HG02870 (cell line): ENCODE data around the gene DAP3.
"Not testable (repeated sequence)": the region's sequence is repeated elsewhere in the genome, so short reads cannot be mapped to it uniquely, and the experiment has no call there.

Experiments
- ATAC-seq: cut with Tn5 transposase; IDR thresholded peaks from one replicate; pipeline ENCODE4 v1.9.1; 2021; ENCODE audit warnings: mild to moderate bottlenecking, moderate library complexity; ENCODE audit not compliant: unreplicated experiment

DAP3 gene

GRCh38 chr1:155689081-155689607 is at the start of gene DAP3:
TSS of gene DAP3 (plus strand) at chr1:155689091. CDS start at chr1:155709780, 20,689 bp downstream.
- not testable (repeated sequence) for ATAC-seq

- no peak for ATAC-seq
Measured at GRCh38 chr1:155640367-155640766, 48.5 kb upstream of the DAP3 start.

DNA sequence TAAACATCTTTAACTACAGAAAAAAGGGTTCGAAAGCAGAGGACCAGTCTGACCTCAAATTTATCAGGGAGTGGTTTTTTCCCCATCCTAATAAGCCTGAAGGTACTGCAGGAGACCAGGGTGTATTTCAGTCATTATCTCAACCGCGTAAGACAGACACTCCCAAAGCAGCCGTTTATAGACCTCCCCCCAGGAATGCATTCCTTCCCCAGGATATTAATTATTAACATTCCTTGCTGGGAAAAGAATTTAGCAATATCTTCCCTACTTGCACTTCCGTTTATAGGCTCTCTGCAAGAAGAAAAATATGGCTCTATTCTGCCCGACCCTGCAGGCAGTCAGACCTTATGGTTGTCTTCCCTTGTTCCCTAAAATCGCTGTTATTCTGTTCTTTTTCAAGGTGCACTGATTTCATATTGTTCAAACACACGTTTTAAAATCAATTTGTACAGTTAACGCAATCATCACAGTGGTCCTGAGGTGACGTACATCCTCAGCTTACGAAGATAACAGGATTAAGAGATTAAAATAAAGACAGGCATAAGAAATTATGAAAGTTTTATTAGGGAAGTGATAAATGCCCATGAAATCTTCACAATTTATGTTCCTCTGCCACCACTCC is 46.2 kb upstream of the DAP3 start:
- ATAC-seq = not testable (repeated sequence)

DNA sequence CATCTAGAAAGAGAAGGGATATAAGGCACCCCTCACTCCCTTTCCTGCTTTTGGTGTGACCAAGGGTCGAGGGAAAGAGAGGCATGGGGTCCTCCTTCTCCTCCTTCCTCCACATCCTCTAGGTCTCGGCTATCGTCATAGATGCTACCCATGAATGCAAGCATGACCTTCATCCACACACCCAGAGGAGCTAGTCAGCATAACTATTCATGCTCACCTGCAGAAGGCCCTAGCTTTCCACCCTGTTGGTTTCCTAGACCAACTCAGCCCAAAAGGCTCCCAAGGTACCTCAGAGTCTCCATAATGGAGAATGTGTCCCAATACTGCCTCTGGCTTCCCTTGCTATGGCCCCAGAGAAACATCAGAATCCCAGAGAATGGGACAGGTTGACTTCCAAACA is 45.7 kb upstream of the DAP3 start:
- ATAC-seq = no peak

DNA sequence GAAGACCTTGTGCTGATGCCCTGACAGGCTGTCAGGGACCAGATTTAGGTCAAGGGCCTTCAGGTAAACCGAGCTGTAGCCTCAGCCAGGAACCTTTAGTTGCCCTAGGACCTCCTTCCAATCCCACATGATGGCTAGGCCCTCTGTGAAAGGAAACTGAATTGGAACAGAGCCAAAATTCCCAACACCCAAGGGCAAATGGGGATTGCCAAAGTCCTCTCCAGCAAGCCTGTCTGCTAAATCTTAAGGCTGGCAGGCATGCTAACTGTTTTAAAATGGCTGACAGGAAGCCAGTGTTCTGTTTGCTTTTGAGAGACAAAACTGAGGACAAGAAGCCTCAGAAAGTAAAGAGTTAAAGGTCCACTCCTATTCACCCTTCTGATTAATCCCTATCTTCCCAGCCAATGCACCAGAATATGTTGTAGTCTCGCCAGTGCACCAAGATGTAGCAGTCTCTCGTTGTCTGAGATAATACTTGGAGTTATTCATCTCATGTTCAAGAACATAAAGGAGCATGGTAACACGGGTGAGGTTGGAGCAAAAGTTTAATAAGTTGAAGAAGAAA is 43.8 kb upstream of the DAP3 start:
- no peak for ATAC-seq

- ATAC-seq = no peak
Measured at GRCh38 chr1:155645648-155646047, 43.2 kb upstream of the DAP3 start.

- no peak for ATAC-seq
Measured at GRCh38 chr1:155646307-155646706, 42.6 kb upstream of the DAP3 start.

DNA sequence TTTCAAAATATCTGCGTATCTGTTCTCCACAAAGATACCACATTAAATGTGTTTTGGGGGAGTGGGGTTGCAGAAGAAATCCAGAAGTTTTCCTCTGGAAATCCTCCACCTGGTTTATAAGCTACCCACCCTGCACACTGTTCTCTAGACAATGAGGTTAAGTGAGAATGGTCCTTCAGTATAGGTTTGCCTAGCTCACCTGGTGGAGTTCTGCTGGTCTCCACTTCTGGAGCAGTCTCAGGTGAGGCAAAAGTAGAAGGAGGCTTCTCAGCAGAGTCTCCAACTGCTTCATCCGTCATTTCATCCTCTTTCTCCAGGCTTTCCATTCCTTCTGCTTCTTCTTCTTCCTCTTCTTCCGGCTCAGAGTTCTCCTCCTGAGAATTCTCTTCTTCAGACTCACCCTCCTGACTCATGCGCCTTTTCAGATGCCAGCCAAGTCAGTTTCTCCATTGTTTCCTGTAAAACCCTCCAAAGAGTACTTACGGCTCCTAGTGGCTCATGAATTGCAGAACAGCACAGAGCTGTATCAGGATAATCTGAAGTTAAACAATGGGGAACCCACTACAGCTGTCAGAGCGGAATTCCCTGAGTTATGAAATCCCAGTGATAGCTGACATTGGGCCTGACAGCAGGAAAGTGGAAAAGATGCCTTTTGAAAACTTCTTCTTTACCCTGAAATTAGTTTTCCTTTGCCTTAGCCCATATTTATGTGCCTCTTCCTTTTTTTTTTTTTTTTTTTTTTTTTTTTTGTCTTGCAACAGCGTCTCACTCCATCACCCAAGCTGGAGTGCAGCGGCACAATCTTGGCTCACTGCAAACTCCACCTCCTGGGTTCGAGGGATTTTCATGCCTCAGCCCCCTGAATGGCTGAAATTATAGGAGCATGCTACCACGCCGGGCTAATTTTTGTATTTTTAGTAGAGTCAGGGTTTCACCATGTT is 40.4 kb upstream of the DAP3 start:
- no peak for ATAC-seq

DNA sequence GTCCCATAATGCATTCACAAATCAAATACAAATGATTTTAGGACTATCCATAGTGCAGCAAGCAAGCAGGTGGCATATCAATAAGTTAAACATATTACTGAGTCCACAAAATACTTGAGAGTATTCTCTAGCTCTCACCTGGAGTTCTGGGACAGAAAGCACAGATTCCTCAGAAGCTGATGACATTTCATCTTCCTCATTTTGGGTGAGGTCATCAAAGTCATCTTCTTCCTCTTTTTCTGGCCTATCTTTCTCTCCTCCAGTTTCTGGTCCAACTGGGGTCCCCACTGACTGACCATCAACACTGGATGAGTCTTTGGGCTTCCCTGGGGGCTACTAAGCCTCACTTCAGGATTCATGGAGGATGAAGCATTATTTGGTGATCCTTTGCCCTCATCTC is 39.2 kb upstream of the DAP3 start:
- ATAC-seq = no peak

- no peak for ATAC-seq
Measured at GRCh38 chr1:155650231-155650757, 38.6 kb upstream of the DAP3 start.

GRCh38 chr1:155651861-155652661 is 36.8 kb upstream of the DAP3 start:
- no peak for ATAC-seq

DNA sequence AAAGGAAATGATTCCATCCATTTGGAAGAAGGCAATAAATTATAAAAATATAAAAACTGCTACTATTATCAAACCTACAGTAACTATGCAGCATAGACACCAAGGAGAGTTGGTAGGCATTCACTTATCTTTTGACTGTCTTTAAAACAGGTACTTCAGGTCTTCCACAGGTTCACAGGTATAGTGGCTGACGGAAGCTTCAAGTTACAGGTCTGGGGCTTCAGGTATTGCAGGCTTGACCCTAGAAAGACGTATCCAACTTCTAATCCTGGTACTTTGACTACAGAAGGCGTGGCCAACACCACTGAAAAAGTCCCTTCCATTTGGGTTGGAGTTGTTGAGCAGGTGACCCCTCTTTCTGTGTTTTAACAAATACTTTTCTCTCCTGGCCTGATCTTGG is 35.9 kb upstream of the DAP3 start:
- ATAC-seq = no peak

- no peak for ATAC-seq
Measured at GRCh38 chr1:155657463-155657862, 31.4 kb upstream of the DAP3 start.

GRCh38 chr1:155661239-155661638 is 27.7 kb upstream of the DAP3 start:
- ATAC-seq = not testable (repeated sequence)

DNA sequence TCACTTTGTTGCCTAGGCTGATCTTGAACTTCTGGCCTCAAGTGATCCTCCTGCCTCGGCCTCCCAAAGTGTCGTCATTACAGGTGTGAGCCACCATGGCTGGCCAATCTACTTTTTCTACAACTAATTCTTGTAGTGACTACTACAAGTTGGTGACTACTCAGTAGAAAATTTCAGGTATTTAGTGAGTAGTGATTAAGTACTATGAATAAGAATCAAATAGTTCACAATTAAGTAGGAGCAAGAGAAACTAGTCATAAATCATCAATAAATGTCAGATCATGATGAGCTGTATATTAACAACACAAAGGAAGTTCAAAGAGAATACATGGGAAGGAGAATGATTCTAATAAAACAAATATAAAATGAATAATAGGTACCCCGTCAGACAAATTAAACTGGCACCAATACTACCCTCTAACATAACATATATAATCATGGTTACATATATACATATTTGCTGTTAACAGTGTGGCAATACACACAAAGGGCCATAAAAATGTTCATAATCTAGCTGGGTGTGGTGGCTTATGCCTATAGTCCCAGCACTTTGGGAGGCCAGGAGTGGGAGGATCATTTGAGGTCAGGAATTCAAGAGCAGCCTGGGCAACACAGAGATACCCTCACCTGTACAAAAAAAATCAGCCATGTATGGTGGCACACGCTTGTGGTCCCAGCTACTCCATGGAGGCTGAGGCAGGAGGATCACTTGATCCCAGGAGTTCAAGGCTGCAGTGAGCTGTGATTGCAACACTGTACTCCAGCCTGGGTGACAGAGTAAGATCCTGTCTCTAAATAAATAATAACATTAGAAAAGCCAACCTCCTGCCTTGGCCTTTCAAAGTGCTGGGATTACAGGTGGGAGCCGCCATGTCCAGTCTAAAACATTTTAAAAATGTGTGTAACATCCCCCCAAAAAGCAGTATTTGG is 19.4 kb upstream of the DAP3 start:
- no peak for ATAC-seq

GRCh38 chr1:155671750-155672149 is 17.1 kb upstream of the DAP3 start:
- ATAC-seq = no peak

DNA sequence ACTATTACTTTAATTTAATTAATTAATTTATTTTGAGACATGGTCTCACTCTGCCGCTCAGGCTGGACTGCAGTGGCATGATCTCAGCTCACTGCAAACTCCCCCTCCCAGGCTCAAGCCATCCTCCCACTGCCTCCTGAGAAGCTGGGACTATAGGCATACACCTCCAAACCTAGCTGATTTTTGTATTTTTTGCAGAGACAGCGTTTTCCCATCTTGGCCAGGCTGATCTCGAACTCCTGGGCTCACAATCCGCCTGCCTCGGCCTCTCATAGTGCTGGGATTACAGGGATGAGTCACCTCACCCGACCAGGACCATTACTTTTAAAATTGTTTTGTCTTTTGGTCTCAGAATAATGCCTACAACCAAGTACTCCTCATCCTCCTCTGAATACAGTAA is 15.9 kb upstream of the DAP3 start:
- no peak for ATAC-seq

GRCh38 chr1:155678027-155678426 is 10.9 kb upstream of the DAP3 start:
- no peak for ATAC-seq

DNA sequence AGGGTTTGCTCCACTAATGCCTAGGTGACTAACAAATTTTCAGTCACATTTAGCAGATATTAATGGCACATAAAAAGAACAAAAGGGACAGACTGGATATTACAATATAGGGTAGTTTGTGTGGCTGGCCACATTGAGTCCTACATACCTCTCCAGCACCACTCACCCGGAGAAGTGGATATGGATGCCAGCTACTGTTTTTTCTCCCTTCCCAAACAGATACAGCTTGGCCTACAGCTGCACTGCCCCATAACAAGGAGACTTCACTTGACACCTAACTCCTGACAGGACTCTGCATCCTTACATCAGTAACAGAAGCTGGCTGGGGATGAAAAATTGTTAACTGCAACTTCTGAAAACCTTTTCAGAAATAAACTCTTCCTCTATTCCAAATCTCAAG is 9.9 kb upstream of the DAP3 start:
- not testable (repeated sequence) for ATAC-seq
